Activated T-cell treated with anti-CD3 and anti-CD28 coated beads for 24 hours (primary cell): Measurements from ENCODE around the gene XRCC4.
"Not testable (repeated sequence)": the region's sequence is repeated elsewhere in the genome, so short reads cannot be mapped to it uniquely, and the experiment has no call there.

ENCODE experiments used
- DNase-seq: peaks from one replicate; pipeline ENCODE4 v3.0.0-alpha.2; 2020; ENCODE audit warnings: low read depth

Gene XRCC4

GRCh38 chr5:83179966-83180365 is 102.6 kb downstream of the XRCC4 start:
- DNase-seq: no peak

GRCh38 chr5:83184534-83184933 is 107.2 kb downstream of the XRCC4 start:
- DNase-seq: no peak

GRCh38 chr5:83192947-83193346 is 115.6 kb downstream of the XRCC4 start:
- DNase-seq: no peak

DNA sequence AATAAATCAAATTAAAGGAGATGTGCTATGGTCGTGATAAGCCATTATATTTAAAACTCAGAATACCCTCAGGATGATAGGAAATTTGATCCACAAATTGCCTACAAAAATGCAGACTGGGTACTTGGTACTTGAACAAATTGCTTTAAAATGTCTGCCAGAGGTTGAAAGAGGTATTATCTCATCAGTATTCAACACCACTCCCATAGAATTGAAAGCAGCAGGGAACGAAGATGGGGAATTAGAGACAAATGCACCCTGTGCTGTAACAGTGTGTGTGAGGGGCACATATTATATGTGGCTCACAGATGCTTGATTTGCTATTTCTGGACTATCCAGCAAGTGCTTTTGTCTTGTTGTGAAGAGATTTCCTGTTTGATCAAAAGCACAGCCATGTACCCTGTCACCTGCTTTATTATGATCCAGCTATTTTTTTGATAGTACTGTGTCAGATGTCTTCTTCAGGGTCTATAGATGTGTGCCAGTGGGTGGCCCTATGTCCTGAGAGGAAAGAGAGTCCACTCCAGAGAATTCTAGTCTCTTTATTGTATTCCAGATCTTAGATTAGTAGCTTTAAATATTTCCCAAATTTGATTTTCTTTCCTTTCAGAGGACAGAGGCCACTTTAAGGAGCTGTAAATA is 120.1 kb downstream of the XRCC4 start:
- no peak for DNase-seq

DNA sequence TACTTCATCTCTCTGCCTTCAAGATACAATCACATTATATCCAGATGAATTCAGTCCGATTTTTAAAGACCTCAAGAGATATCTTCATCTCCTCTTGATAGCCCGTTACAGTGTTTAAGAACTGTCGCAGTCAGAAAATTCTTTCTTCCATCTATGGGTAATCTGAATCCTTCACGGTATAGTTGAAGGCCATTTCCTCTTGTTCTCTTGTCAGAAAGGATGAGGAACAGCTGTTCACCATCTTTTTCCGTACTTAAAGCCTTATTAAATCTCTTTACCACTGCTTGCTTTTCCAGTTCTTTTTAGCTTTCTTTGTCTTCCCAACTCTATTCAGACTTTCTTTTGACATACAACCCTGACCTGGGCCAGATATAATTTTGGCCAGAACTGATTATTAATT is 121.8 kb downstream of the XRCC4 start:
- DNase-seq: no peak

GRCh38 chr5:83204651-83205050 is 127.3 kb downstream of the XRCC4 start:
- no peak for DNase-seq

DNA sequence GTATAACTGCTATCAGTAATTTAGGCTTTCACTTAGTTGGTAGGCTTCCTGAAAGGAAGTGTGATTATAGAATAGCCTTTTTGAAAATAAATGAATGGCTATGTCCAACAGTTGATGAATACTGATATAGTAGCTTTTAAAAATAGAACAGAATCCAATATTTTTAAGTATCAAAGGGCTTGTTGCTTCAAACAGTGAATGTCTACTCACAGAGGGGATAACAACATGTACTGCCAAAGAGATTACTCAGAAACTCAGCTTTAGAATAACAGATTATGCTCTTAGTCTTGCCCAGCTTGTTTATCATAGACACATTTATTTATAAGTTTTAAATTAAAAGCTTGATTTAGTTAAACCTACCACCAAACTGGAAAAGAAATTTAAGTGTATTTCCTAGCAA is 132.6 kb downstream of the XRCC4 start:
- no peak for DNase-seq

GRCh38 chr5:83219077-83219476 is 141.7 kb downstream of the XRCC4 start:
- DNase-seq: no peak

GRCh38 chr5:83219495-83219894 is 142.1 kb downstream of the XRCC4 start:
- no peak for DNase-seq

DNA sequence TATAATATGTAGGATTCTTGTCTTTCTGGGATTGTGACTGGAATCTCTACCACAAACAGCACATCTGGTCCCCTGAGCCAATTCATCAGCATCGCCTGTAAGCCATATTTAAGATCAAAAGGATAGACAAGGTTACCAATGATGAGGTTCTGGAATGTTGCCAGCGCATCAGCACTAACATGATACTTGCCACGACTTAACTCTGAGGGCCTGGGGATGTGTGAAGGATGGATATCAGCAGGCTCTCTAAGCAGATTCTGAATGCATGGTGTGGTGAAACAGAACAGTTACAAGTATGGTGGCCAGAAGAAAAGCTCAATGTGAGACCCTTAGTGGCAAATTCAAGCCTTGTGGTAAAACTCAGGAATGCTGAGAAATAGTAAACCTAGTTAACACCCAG is 143.0 kb downstream of the XRCC4 start:
- DNase-seq: no peak

GRCh38 chr5:83222906-83223305 is 145.6 kb downstream of the XRCC4 start:
- DNase-seq: no peak

DNA sequence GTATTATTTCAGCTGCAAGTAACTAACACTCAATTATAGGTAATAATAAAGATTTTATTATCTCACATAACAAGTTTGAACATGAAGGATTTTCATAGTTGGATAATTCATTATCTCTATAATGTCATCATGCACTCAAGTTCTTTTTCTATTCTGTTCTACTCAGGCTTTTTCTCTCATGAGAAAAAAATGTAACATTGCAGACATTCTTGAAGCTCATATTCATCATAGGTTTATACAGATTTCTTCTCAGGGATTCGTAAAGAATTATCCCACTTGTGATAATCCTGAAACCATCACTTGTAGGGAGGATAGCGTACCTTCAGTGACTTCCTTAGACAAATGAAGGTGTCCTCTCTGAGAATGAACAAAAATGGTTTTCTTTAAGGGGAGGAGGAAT is 150.3 kb downstream of the XRCC4 start:
- DNase-seq: no peak

- no peak for DNase-seq
Observed at GRCh38 chr5:83230511-83230910, 153.2 kb downstream of the XRCC4 start.

GRCh38 chr5:83244516-83244915 is 167.2 kb downstream of the XRCC4 start:
- no peak for DNase-seq

- no peak for DNase-seq
Observed at GRCh38 chr5:83245037-83245436, 167.7 kb downstream of the XRCC4 start.

GRCh38 chr5:83246071-83246470 is 168.7 kb downstream of the XRCC4 start:
- no peak for DNase-seq

DNA sequence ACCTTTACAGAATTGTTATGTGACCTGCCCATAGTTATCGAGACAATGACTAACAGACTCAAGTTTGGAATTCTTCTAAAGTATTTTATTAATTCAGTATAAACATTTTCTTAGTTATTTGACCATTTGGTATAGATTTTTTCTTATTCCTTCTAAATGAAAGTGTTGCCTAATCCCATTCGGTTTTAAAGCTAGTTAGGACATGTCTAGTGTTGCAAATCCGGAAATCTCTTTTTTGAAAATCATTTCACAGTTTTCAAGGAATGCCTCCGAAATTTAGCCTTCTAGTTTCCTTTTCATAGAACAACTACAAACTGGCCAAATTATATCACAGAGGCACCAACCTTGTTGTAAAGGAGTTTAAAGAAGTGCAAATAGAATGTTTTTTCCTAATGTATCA is 171.8 kb downstream of the XRCC4 start:
- no peak for DNase-seq

GRCh38 chr5:83251849-83252248 is 174.5 kb downstream of the XRCC4 start:
- no peak for DNase-seq

- DNase-seq: no peak
Observed at GRCh38 chr5:83253720-83254119, 176.4 kb downstream of the XRCC4 start.

DNA sequence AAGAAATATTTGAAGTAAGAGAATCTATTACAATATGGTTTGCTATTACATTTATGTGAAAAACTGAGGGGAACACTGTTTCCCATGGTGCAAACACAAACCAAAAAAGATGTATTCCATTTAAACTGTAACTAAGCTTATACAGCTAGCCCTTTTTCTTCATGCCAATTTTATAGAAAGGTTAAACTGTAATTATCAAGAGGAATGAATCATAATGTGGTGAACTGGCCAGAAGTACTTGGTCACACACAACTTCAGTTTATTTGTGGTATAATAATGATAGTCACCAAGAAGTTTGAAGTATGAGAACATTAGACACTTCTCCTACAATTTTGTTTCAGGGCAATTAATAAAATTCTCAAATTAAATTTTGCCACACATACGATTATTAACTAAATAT is 177.9 kb downstream of the XRCC4 start:
- DNase-seq: no peak

GRCh38 chr5:83256091-83256780 is 178.9 kb downstream of the XRCC4 start:
- no peak for DNase-seq

DNA sequence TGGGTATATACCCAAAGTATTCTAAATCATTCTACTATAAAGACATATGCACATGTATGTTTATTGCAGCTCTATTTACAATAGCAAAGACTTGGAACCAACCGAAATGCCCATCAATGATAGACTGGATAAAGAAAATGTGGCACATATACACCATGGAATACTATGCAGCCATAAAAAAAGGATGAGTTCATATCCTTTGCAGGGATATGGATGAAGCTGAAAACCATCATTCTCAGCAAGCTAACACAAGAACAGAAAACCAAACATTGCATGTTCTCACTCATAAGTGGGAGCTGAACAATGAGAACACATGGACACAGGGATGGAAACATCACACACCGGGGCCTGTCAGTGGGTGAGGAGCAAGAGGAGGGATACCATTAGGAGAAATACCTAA is 180.3 kb downstream of the XRCC4 start:
- DNase-seq: not testable (repeated sequence)

- no peak for DNase-seq
Observed at GRCh38 chr5:83265318-83265717, 188.0 kb downstream of the XRCC4 start.

GRCh38 chr5:83270311-83270710 is 193.0 kb downstream of the XRCC4 start:
- no peak for DNase-seq
